ENCODE results near the gene AGPS. TPM values are rescaled to one million over a fixed set of nuclear protein-coding genes. Genes with fewer than 3 reads are reported as not detected.

Gene AGPS
- total and polyA plus RNA-seq, 2 of the 13 experiments (the other 11 are each of a cell fraction or from before 2014, with no cell fraction given) = 39.4 to 99.0 TPM

DNA sequence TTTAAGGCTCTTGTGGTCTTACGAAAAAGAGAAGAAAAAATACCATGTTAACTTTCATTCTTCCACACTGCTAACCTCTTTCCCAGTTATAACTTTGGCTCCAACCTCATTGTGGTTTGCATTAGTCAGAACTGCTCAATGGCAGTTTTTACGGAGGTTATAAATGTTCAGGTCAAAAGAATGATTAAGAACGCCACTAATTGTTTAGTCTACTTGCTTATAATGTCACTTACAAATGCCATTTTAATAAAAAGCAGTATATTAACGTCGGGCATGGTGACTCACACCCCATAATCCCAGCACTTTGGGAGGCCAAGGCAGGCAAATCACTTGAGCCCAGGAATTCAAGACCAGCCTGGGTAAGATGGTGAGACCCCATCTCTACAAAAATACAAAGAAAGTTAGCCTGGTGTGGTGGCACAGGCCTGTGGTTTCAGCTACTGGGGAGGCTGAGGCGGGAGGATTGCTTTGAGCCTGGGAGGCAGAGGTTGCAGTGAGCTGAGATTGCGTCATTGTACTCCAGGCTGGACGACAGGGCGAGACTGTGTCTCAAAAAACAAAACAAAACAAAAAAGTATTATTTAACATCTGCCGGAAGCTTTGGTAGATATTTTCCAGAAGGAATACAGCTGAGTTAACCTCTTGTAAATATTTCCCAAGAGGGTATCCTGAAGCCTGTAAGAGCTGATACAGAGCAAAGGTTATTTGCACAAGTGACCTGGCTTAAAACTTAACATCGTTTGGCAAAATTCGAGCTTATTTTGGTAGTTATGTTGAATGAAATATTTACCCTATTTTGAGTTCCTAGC, 5.1 kb downstream of the AGPS start (continued):
- TF ChIP-seq, protein P1, sequence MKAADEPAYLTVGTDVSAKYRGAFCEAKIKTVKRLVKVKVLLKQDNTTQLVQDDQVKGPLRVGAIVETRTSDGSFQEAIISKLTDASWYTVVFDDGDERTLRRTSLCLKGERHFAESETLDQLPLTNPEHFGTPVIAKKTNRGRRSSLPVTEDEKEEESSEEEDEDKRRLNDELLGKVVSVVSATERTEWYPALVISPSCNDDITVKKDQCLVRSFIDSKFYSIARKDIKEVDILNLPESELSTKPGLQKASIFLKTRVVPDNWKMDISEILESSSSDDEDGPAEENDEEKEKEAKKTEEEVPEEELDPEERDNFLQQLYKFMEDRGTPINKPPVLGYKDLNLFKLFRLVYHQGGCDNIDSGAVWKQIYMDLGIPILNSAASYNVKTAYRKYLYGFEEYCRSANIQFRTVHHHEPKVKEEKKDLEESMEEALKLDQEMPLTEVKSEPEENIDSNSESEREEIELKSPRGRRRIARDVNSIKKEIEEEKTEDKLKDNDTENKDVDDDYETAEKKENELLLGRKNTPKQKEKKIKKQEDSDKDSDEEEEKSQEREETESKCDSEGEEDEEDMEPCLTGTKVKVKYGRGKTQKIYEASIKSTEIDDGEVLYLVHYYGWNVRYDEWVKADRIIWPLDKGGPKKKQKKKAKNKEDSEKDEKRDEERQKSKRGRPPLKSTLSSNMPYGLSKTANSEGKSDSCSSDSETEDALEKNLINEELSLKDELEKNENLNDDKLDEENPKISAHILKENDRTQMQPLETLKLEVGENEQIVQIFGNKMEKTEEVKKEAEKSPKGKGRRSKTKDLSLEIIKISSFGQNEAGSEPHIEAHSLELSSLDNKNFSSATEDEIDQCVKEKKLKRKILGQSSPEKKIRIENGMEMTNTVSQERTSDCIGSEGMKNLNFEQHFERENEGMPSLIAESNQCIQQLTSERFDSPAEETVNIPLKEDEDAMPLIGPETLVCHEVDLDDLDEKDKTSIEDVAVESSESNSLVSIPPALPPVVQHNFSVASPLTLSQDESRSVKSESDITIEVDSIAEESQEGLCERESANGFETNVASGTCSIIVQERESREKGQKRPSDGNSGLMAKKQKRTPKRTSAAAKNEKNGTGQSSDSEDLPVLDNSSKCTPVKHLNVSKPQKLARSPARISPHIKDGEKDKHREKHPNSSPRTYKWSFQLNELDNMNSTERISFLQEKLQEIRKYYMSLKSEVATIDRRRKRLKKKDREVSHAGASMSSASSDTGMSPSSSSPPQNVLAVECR (CRISPR knock-in tag; IDR thresholded peaks at IDR 0.05; ENCODE audit: borderline replicate concordance) = peak; percentile 78; the same call in 1 of the 2 replicates
- TF ChIP-seq ZFP41 (CRISPR knock-in tag; IDR thresholded peaks at IDR 0.05; ENCODE audit: borderline replicate concordance) (no peak), THAP11 (CRISPR knock-in tag; IDR thresholded peaks at IDR 0.05) (peak; percentile 77), ARID2 (CRISPR knock-in tag; IDR thresholded peaks at IDR 0.05; ENCODE audit: borderline replicate concordance) (0 out of 2 replicates have a peak, but pooled peaks have one; percentile 74), NR2C2 (CRISPR knock-in tag; IDR thresholded peaks at IDR 0.05; ENCODE audit: borderline replicate concordance) (peak; percentile 84), SP5 (CRISPR knock-in tag; IDR thresholded peaks at IDR 0.05; ENCODE audit: borderline replicate concordance, low read depth) (no peak), ZNF264 (CRISPR knock-in tag; IDR thresholded peaks at IDR 0.05) (peak; percentile 96), ZSCAN20 (CRISPR knock-in tag; IDR thresholded peaks at IDR 0.05; ENCODE audit: borderline replicate concordance) (peak; percentile 45; the same call in 1 of the 2 replicates), CEBPG (CRISPR knock-in tag; IDR thresholded peaks at IDR 0.05) (peak; percentile 100), ZBTB20 (CRISPR knock-in tag; IDR thresholded peaks at IDR 0.05; ENCODE audit: borderline replicate concordance, low read depth) (peak; percentile 88; the same call in 1 of the 2 replicates), TOE1 (CRISPR knock-in tag; IDR thresholded peaks at IDR 0.05) (peak; percentile 86; the same call in 1 of the 2 replicates), DR1 (CRISPR knock-in tag; IDR thresholded peaks at IDR 0.05) (no peak), TCF7 (IDR thresholded peaks at IDR 0.05; ENCODE audit: low read depth) (peak; percentile 83), ZMYM3 (CRISPR knock-in tag; IDR thresholded peaks at IDR 0.05) (peak; percentile 100)
- TF ChIP-seq, protein P2, sequence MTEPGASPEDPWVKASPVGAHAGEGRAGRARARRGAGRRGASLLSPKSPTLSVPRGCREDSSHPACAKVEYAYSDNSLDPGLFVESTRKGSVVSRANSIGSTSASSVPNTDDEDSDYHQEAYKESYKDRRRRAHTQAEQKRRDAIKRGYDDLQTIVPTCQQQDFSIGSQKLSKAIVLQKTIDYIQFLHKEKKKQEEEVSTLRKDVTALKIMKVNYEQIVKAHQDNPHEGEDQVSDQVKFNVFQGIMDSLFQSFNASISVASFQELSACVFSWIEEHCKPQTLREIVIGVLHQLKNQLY (CRISPR knock-in tag; IDR thresholded peaks at IDR 0.05) = no peak; the same call in 1 of the 2 replicates
- TF ChIP-seq, protein P3, sequence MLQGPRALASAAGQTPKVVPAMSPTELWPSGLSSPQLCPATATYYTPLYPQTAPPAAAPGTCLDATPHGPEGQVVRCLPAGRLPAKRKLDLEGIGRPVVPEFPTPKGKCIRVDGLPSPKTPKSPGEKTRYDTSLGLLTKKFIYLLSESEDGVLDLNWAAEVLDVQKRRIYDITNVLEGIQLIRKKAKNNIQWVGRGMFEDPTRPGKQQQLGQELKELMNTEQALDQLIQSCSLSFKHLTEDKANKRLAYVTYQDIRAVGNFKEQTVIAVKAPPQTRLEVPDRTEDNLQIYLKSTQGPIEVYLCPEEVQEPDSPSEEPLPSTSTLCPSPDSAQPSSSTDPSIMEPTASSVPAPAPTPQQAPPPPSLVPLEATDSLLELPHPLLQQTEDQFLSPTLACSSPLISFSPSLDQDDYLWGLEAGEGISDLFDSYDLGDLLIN (CRISPR knock-in tag; IDR thresholded peaks at IDR 0.05; ENCODE audit: borderline replicate concordance) = 0 out of 2 replicates have a peak, but pooled peaks have one; percentile 32
- TF ChIP-seq, protein P4, sequence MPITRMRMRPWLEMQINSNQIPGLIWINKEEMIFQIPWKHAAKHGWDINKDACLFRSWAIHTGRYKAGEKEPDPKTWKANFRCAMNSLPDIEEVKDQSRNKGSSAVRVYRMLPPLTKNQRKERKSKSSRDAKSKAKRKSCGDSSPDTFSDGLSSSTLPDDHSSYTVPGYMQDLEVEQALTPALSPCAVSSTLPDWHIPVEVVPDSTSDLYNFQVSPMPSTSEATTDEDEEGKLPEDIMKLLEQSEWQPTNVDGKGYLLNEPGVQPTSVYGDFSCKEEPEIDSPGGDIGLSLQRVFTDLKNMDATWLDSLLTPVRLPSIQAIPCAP (CRISPR knock-in tag; IDR thresholded peaks at IDR 0.05; ENCODE audit: low read depth) = no peak
- TF ChIP-seq, protein P5, sequence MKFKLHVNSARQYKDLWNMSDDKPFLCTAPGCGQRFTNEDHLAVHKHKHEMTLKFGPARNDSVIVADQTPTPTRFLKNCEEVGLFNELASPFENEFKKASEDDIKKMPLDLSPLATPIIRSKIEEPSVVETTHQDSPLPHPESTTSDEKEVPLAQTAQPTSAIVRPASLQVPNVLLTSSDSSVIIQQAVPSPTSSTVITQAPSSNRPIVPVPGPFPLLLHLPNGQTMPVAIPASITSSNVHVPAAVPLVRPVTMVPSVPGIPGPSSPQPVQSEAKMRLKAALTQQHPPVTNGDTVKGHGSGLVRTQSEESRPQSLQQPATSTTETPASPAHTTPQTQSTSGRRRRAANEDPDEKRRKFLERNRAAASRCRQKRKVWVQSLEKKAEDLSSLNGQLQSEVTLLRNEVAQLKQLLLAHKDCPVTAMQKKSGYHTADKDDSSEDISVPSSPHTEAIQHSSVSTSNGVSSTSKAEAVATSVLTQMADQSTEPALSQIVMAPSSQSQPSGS (CRISPR knock-in tag; IDR thresholded peaks at IDR 0.05) = peak; percentile 99
